Kidney capillary endothelial cell (primary cell): ENCODE results near the gene TFCP2.
A peak's percentile ranks its signal among the peaks of the same experiment; 100 is the strongest.
"Not testable (repeated sequence)": the region's sequence is repeated elsewhere in the genome, so short reads cannot be mapped to it uniquely, and the experiment has no call there.

Experiments used
- DNase-seq: peaks from one replicate; pipeline ENCODE4 v3.0.0-alpha.2; 2018; ENCODE audit warnings: low spot score

Gene TFCP2

GRCh38 chr12:51172515-51173431, at the start of gene TFCP2:
TFCP2 (minus strand) TSS chr12:51173135; CDS start chr12:51172422, 713 bp downstream.
- DNase-seq = peak; percentile 96

DNA sequence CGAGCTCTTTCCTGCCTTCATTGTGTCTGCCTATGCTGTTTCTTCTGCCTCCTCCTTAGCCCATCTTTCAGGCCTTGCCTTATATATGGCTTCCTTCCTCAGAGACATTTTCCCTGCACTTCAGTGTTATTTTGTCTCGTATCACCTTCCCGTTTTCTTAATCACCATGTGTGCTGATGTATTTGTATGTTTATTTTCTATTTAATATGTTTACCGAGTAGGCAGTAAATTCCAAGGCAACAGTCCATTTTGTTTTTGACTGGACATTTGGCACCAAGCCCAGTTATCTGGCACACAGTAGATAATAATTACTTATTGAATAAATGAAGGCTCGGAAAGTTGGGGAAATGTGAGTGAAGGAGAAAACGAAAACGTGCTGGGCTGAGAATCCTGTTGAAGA, 49.5 kb upstream of the TFCP2 start:
- no peak for DNase-seq

- DNase-seq = not testable (repeated sequence)
These were observed 46.9 kb upstream of the TFCP2 start for GRCh38 chr12:51219857-51220256.

DNA sequence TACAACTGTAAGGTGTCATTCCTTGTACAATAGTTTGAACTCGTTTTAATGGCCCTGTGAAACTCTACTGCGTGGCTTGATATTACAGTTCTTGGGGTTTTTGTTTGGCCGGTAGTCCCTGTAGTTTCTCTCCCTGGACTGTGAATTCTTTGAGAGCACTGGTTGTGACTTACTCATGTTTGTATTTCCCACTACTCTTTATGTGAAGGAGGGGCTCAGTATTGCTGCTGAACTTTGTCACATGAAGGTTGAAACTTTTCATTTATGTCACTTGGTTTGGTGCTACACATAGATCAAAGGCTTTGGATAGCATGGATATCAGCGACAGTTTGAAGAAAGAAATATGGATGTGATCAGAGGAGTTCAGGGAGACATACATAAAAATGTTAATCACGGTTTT, 46.4 kb upstream of the TFCP2 start:
- DNase-seq = no peak

- no peak for DNase-seq
These were observed 45.7 kb upstream of the TFCP2 start for GRCh38 chr12:51218607-51219161.

DNA sequence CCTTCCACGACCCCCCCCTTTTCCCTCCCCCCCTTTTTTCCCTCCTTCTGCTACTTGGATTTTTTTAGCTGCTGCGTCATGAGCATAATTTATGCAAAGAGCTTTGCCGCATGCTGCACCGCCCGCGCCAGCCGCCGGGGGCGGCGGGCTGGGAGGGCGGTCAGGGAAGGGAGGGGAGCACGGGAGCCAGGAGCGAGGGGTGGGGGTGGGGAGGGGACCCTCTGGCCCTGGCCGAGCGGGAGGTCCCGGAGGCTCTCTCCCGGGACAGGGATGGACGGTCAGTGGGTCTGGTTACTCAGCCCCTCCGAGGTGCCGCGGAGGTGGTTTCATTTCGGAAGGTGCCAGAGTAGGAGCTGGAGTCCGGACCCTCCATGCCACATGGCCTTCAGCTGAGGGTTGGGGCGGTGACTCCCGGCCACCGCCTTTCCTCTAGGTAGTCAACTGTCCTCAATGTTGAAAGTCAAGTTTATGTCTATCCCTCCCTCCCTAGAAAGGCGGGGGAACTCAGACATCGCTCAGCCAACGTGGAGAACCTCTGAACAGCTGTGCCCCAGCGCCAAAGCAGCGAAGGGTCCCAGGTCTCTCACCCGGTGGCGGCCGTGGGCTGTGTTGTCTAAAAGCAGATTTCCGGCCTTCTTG, 45.2 kb upstream of the TFCP2 start, which contains the start of gene POU6F1:
TSS of gene POU6F1 (minus strand) at position 95 of the 639 bp plus-strand sequence. CDS start 11,226 bp downstream, outside the sequence.
- DNase-seq = peak; percentile 82

GRCh38 chr12:51217133-51217967, 44.4 kb upstream of the TFCP2 start:
- peak; percentile 13 for DNase-seq

GRCh38 chr12:51216642-51217041, 43.7 kb upstream of the TFCP2 start:
- no peak for DNase-seq

DNA sequence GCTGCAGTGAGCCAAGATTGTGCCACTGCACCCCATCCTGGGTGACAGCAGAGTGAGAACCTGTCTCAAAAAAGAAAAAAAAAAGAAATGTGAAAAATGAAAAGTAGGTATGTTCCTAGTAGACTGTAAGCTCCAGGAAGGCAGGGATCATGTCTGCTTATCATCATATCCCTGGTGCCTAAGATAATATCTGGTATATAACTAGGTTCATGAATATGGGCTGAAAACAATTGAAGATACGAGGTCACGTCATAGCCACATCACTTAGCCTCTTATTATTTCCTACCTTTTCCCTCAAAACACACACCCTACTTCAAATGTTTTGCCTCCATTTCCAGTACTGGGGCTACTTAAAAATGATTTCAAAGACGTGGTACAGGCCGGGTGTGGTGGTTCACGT, 42.0 kb upstream of the TFCP2 start:
- no peak for DNase-seq

GRCh38 chr12:51210690-51211395, 37.9 kb upstream of the TFCP2 start:
- no peak for DNase-seq

GRCh38 chr12:51209259-51209658, 36.3 kb upstream of the TFCP2 start:
- DNase-seq = no peak

DNA sequence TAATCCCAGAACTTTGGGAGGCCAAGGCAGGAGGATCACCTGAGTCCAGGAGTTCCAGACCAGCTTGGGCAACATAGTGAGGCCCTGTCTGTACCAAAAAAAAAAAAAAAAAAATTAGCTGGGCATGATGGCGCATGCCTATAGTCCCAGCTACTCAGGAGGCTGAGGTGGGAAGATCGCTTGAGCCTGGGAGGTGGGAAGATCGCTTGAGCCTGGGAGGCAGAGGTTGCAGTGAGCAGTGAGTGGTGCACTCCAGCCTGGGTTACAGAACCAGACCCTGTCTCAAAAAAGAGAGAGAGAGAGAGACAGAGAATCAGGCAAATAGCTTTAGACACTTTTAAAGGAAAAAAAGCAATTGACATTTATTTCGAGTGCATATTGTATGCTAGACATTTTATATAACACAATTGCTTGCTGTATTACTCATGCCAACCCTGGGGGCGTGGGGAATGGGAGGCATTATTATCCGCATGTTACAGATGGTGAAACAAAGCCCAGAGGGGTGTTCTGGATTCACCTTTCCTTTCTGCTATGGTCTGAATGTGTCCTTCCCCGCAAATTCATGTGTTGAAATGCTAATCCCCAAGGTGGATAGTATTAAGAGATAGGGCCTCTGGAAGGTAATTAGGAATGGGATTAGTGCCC, 35.2 kb upstream of the TFCP2 start:
- DNase-seq = no peak

- DNase-seq = no peak
These were observed 32.4 kb upstream of the TFCP2 start for GRCh38 chr12:51205350-51205749.

DNA sequence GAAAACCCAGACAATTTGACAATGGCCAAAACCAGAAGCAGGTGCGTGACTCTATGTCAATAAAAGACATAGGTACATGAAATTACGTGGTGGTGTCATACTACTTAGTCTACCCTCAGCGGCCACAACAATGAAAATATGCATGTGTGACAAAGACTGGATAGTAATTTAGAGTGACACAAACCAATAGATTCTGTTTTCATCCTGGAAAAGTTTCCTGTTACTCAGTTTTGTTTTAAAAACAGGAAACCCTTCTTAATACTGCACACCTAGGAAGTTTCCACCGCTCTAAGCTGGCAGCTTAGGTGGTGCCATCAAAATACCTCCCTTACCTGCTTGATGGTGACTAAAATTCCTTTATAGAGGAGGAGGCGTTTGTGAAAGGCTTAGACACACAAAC, 29.8 kb upstream of the TFCP2 start:
- DNase-seq = no peak

DNA sequence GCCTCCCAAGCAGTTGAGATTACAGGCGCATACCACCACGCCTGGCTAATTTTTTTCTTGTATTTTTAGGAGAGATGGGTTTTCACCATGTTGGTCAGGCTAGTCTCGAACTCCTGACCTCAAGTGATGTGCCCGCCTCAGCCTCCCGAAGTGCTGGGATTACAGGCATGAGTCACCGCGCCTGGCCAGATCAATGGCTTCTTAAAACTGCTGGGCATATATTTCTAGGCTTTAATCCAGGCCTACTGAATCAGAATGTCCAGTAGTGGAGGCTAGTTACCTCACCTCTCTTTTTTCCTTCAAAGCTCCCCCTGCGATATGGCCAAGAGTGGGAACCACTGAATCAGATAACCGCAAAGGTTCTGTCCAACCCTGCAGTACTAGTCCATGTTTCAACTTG, 27.9 kb upstream of the TFCP2 start:
- DNase-seq = no peak

DNA sequence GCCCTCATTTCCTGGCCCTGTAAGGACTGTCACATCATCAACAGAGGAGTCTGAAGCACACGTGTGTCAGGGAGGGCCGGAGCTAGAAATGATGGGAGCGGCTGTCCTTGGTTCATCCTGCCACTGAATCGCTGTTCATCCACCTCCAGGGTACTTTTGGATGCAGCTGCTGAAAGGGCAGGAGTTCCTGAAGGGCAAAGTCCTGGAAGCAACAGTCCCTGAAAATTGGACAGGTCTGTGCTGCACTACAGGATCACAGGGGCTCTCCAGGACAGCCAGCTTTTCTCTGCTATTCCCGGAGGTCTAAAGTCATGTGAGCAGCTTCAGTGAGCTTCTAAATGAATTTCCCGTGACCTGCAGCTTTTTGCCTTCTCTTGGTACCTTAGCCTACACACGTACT, 27.2 kb upstream of the TFCP2 start:
- no peak for DNase-seq

GRCh38 chr12:51199366-51199945, 26.5 kb upstream of the TFCP2 start:
- DNase-seq = no peak

- no peak for DNase-seq
These were observed 25.8 kb upstream of the TFCP2 start for GRCh38 chr12:51198568-51199365.

DNA sequence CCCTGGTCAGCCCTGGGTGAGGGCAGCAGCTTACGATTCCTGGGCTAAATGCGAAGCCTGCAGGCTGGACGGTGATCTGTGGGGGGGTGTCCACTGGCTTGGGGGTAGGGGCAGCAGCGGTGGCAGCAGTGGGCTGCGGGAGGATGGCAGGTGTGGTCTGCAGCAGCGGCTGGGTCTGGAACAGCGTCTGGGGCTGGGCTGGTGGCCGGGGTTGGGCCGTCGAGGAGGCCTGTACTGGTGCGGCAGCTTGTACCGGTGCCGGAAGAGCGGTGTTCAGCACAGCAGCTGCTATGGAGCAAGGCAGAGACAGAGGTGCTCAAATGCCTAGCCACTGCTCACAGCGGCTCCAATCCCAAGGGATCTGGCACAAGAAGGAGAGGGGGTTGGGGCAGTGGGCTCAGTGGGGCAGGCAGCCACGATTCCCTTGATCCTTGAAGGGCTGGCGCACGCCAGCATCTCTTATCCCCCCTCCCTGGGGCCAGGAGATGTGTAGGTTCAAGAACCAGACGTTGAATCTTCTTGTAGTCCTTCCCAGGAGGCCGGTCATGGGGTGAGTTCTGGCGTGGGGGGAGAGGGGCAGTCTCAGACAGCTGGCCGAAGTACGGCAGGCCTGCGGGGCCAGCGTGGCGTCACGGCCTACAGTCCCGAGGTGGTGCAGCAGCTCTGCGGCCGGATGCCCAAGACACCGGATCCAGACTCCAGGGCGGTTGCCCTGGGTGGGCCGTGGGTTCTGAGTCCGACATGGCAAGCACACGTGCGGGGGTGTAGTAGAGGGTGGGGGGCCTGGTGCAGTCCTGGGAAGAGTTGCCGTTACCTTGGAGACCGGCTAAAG, 25.0 kb upstream of the TFCP2 start:
- DNase-seq = no peak
